Immature natural killer cell (primary cell): ENCODE measurements around the gene ELP6. TPM values are rescaled to one million over a fixed set of nuclear protein-coding genes. Genes with fewer than 3 reads are reported as not detected.
"Not testable (repeated sequence)": the region's sequence is repeated elsewhere in the genome, so short reads cannot be mapped to it uniquely, and the experiment has no call there.

Experiments
- DNase-seq, 3 donors: peaks; one replicate each; pipeline ENCODE4 v3.0.0; 2022; ENCODE audit warnings: mixed read lengths in 1 of 3
- H3K27ac Mint-ChIP-seq, 6 donors: one replicate each; pipeline ENCODE4 v1.8.0; 2020; ENCODE audit warnings: mixed read lengths in 6 of 6, mild to moderate bottlenecking in 5 of 6, inconsistent platforms in 4 of 6, moderate library complexity in 3 of 6
- H3K27me3 Mint-ChIP-seq, 3 donors: one replicate each; pipeline ENCODE4 v1.8.0; 2020 to 2021; ENCODE audit warnings: low read depth in 3 of 3, mild to moderate bottlenecking in 3 of 3, mixed read lengths in 3 of 3, moderate library complexity in 3 of 3, inconsistent platforms in 1 of 3
- H3K36me3 Mint-ChIP-seq, 3 donors: one replicate each; pipeline ENCODE4 v1.8.0; 2020; ENCODE audit warnings: mixed read lengths in 3 of 3, inconsistent platforms in 2 of 3, mild to moderate bottlenecking in 2 of 3
- H3K4me1 Mint-ChIP-seq, 2 donors: one replicate each; pipeline ENCODE4 v1.8.0; 2020; ENCODE audit warnings: inconsistent platforms in 2 of 2, mild to moderate bottlenecking in 2 of 2, mixed read lengths in 2 of 2, moderate library complexity in 1 of 2
- H3K4me3 Mint-ChIP-seq, 5 donors: one replicate each; pipeline ENCODE4 v1.8.0; 2020; ENCODE audit warnings: mild to moderate bottlenecking in 5 of 5, mixed read lengths in 5 of 5, inconsistent platforms in 3 of 5, moderate library complexity in 3 of 5
- H3K9me3 Mint-ChIP-seq, 6 donors: one replicate each; pipeline ENCODE4 v1.8.0; 2020; ENCODE audit warnings: mild to moderate bottlenecking in 6 of 6, mixed read lengths in 6 of 6, inconsistent platforms in 4 of 6, moderate library complexity in 3 of 6
- polyA plus RNA-seq, 3 donors: library from polyadenylated mRNA; unstranded; fragments of 300-500 nt; fragmentation: Illumina TruSeq; gene quantifications; one replicate each; pipeline ENCODE4 v1.2.3, GENCODE V29; 2021

ELP6 gene
- polyA plus RNA-seq, 3 donors from 2014 or later = 51.9 to 68.9 (median 59.1) TPM

DNA sequence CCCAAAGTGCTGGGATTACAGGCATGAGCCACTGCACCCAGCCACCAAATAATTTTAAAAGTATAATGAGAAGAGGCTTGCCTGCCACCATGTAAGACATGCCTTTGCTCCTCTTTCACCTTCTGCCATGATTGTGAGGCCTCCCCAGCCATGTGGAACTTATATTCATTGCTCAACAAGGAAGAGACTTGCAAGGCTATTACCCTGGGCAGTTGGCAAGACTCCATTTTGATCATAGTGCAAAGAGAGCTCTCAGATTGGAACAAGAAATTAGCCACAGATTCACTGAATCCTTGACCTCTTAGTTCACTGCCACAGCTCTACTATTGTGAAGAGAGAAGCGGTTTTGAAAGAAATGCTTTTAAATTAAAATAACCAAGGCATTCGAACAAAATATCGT lies 43.9 kb downstream of the ELP6 start:
- no peak overlapping the region for H3K27ac Mint-ChIP-seq
- no peak overlapping the region for H3K4me3 Mint-ChIP-seq
- peaks cover 5 to 13% (median 9%) of the 10 kb centered on the region in 3 donors for H3K36me3 Mint-ChIP-seq
- H3K9me3 Mint-ChIP-seq = no peaks in the 10 kb centered on the region
- H3K27me3 Mint-ChIP-seq = peaks cover 0 to 3% (median 0%) of the 10 kb centered on the region in 3 donors
- peaks cover 25 to 49% of the 10 kb centered on the region in 2 donors for H3K4me1 Mint-ChIP-seq
- no peak for DNase-seq

DNA sequence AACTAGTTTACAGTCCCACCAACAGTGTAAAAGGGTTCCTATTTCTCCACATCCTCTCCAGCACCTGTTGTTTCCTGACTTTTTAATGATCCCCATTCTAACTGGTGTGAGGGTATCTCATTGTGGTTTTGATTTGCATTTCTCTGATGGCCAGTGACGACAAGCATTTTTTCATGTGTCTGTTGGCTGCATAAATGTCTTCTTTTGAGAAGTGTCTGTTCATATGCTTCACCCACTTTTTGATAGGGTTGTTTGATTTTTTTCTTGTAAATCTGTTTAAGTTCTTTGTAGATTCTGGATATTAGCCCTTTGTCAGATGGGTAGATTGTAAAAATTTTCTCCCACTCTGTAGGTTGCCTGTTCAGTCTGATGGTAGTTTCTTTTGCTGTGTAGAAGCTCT lies 45.2 kb downstream of the ELP6 start:
- H3K4me3 Mint-ChIP-seq, H3K27me3 Mint-ChIP-seq, H3K27ac Mint-ChIP-seq, H3K9me3 Mint-ChIP-seq, DNase-seq: not testable (repeated sequence)
- Mint-ChIP-seq H3K4me1 (peaks cover 18 to 44% of the 10 kb centered on the region in 2 donors), H3K36me3 (peaks cover 5 to 14% (median 9%) of the 10 kb centered on the region in 3 donors)

DNA sequence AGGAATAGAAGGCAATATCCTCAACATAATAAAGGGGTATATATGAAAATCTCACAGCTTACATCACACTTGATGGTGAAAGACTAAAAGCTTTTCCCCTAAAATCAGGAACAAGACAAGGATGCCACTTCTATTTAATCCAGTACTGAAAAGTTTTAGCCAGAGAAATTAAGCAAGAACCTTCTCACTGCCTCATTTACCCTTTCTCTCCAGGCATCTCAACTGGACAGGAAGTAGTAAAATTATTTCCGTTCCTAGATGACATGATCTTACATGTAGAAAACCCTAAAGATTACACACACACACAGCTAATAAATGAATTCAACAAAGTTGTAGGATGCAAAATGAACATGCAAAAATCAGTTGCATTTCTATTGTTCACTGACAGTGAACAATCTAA lies 48.9 kb downstream of the ELP6 start:
- Mint-ChIP-seq H3K27me3 (no peaks in the 10 kb centered on the region), H3K36me3 (peaks cover 9 to 18% (median 14%) of the 10 kb centered on the region in 3 donors), H3K4me3 (no peak overlapping the region), H3K4me1 (peaks cover 25 to 36% of the 10 kb centered on the region in 2 donors), H3K9me3 (peaks cover 0 to 5% (median 2%) of the 10 kb centered on the region in 6 donors), H3K27ac (peak overlapping the region in 2 of 6 donors; percentile 39 to 40)
- DNase-seq = no peak

DNA sequence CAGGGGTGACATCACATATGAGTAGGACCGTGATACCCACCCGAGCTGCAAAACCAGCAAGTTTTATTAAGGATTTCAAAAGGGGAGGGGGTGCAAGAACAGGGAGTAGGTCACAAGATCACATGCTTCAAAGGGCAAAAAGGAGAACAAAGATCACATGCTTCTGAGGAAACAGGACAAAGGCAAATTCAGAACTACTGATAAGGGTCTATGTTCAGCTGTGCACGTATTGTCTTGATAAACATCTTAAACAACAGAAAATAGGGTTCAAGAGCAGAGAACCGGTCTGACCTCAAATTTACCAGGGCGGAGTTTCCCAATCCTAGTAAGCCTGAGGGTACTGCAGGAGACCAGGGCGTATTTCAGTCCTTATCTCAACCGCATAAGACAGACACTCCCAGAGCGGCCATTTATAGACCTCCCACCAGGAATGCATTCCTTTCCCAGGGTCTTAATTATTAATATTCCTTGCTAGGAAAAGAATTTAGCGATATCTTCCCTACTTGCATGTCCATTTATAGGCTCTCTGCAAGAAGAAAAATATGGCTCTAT lies 53.9 kb downstream of the ELP6 start:
- H3K4me3 Mint-ChIP-seq, H3K27ac Mint-ChIP-seq: not testable (repeated sequence)

DNA sequence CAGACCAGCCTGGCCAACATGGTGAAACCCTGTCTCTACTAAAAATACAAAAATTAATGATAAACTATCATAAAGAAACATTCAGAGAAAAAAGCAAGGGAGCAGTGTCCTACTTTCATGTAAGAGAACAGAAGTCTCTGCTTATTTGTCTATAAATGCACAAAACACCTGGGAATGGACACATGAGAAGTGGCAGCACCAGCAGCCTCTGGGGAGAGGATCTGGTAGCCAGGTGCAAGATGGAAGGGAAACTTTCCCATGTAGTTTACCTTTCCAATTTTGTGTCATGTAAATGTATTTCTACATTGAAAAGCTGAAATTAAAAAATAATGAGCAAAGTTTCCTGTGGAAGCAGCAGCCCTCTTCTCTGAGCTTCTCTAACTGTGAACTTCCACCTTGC lies 56.5 kb downstream of the ELP6 start:
- Mint-ChIP-seq H3K27me3 (no peaks in the 10 kb centered on the region), H3K9me3 (peaks cover 5 to 10% (median 6%) of the 10 kb centered on the region in 6 donors), H3K36me3 (peaks cover 8 to 9% (median 9%) of the 10 kb centered on the region in 3 donors), H3K4me1 (peaks cover 20 to 32% of the 10 kb centered on the region in 2 donors), H3K4me3 (no peak overlapping the region), H3K27ac (peak overlapping the region in 1 of 6 donors; percentile 34)
- DNase-seq = no peak

More for the DNA sequence above, 53.9 kb downstream of the ELP6 start:
- Mint-ChIP-seq H3K4me1 (peaks cover 27 to 38% of the 10 kb centered on the region in 2 donors), H3K9me3 (peaks cover 5 to 10% (median 6%) of the 10 kb centered on the region in 6 donors)
- not testable (repeated sequence) for H3K27me3 Mint-ChIP-seq, DNase-seq, H3K36me3 Mint-ChIP-seq

DNA sequence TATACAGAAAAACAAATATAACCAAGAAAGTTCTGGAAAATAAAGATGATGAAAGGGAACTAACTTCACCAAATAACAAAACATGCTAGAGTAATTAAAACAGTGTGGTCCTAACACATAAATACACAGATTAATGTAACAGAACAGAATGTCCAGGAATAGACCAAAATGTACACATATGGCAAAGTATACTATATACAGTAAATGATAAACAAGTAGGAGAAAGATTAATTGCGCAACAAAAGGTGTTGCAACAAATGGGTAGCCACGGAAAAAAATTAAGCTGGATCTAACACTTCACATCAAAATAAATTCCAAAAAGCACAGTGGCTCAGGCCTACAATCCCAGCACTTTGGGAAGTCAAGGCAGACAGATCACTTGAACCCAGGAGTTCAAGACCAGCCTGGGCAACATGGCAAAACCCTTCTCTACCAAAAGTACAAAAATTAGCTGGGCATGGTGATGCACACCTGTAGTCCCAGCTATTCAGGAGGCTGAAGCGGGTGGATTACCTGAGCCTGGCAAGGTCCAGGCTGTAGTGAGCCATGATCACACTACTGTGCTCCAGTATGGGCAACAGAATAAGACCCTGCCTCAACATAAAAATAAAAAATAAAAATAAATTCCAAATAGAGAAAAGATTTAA lies 57.6 kb downstream of the ELP6 start:
- peak overlapping the region in 2 of 6 donors; percentile 0 to 12 for H3K27ac Mint-ChIP-seq
- H3K27me3 Mint-ChIP-seq = no peaks in the 10 kb centered on the region
- H3K4me3 Mint-ChIP-seq = no peak overlapping the region
- peaks cover 14 to 35% of the 10 kb centered on the region in 2 donors for H3K4me1 Mint-ChIP-seq
- peaks cover 7 to 11% (median 7%) of the 10 kb centered on the region in 3 donors for H3K36me3 Mint-ChIP-seq
- no peak for DNase-seq
- H3K9me3 Mint-ChIP-seq = peaks cover 4 to 10% (median 6%) of the 10 kb centered on the region in 6 donors

DNA sequence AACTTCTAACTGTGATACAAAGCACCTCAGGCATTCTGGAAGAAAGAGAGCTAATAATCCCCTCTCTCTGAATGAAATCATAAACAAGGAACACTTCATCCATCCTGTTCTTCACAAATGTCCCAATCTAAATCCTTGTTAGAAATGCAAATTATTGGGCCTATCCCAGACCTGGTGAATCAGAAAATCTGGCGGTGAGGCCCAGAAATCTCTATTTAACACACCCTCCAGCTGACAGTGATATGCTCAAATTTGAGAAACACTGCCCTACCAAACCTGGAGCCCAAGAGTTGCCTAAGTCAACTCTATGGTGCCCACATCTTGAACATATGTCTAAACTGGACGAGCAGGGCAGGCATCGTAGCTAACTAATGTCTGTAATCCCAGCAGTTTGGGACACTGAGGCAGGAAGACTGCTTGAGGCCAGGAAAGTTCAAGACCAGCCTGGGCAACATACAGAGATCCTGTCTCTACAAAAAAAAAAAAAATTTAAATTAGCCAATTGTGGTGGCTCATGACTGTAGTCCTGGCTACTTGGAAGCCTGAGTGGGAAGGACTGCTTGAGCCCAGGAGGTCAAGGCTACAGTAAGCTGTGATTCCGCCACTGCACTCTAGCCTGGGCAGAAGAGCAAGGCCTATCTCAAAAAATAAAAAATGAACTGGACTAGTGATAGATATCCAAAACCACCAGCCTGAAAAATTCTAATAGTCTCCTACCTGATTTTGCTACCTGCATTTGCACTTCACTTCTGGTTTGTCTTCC lies 60.9 kb downstream of the ELP6 start:
- peaks cover 0 to 2% (median 0%) of the 10 kb centered on the region in 3 donors for H3K27me3 Mint-ChIP-seq
- no peaks in the 10 kb centered on the region for H3K9me3 Mint-ChIP-seq
- H3K27ac Mint-ChIP-seq = no peak overlapping the region
- H3K4me1 Mint-ChIP-seq = peaks cover 18 to 39% of the 10 kb centered on the region in 2 donors
- H3K36me3 Mint-ChIP-seq = peaks cover 0 to 13% (median 4%) of the 10 kb centered on the region in 3 donors
- DNase-seq = no peak
- no peak overlapping the region for H3K4me3 Mint-ChIP-seq

Other genes with a start within 250 kb of the ELP6 start
- gene KIF9, start 230.9 kb downstream of the ELP6 start, polyA plus RNA-seq = 1 to 10 TPM; 2.2 to 8.3 (median 4.1) TPM
- gene KLHL18, start 230.8 kb downstream of the ELP6 start, polyA plus RNA-seq = 10 to 100 TPM; 11.7 to 21.1 (median 15.4) TPM
- gene PTPN23, start 132.7 kb downstream of the ELP6 start, polyA plus RNA-seq = 1 to 10 TPM in 1 of 3 donors, under 1 TPM in 2; 0.62 to 7.1 (median 0.68) TPM
- 10 to 100 TPM; 33.4 to 59.2 (median 38.8) TPM for gene SCAP, start 37.8 kb downstream of the ELP6 start, polyA plus RNA-seq
- not detected for gene CSPG5, start 65.2 kb upstream of the ELP6 start, polyA plus RNA-seq